HG03354 (cell line): ENCODE measurements around the gene BAIAP3.
"Not testable (repeated sequence)": the region's sequence is repeated elsewhere in the genome, so short reads cannot be mapped to it uniquely, and the experiment has no call there.

Experiments used
- ATAC-seq: cut with Tn5 transposase; IDR thresholded peaks from one replicate; pipeline ENCODE4 v1.9.1; 2021; ENCODE audit warnings: mild to moderate bottlenecking; ENCODE audit not compliant: unreplicated experiment, poor library complexity, severe bottlenecking

Gene BAIAP3

GRCh38 chr16:1313721-1314369 lies 19.6 kb upstream of the BAIAP3 start:
- ATAC-seq, result no peak

DNA sequence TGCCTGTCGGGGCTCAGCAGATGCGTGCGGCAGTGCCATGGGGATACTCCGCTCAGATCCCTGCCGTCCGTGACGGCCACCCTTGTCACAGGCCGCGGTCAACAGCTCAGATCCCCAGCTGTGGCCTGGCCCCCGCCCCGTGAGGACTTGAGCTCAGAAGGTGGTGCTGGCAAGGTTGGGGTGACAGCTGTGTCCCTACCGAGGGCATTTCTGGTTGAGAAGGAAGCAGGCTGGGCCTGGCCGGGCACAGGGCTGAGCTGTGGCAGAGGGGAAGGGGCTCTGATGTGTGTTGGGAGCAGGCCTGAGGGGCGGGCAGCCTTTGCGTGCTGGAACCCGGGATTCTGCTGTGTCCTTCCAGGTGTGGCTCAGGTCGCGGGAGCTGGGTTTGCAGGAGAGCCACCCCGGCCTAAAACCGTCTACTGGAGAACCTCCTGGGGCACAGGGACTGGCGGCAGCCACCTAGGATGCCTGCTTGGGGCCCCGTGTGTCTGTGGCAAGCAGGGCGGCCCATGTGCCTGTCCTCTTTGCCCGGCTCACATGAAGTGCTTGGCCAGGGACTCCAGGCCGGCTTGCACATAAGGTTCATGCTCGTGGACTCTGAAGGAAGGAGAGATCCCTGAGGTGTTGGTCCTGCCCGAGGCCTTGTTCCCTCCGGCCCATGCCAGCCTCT lies 18.9 kb upstream of the BAIAP3 start:
- no peak for ATAC-seq

- no peak for ATAC-seq
These were observed 18.1 kb upstream of the BAIAP3 start for GRCh38 chr16:1315081-1316032.

GRCh38 chr16:1316033-1316405 lies 17.4 kb upstream of the BAIAP3 start:
- no peak for ATAC-seq

GRCh38 chr16:1317479-1318267 lies 15.8 kb upstream of the BAIAP3 start:
- no peak for ATAC-seq

DNA sequence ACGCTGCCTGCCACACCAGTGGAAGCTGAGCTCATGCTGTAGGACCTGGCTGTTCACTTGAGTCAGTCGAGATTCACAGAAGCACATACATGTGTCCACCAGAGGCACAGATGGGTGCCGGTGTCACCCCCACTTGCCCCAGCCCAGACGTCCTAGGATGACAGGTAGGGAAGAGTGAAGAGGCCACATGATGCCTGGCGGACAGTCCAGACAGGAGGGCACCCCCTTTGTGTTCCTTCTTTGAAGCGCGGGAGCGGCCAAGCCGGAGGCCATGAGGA lies 15.2 kb upstream of the BAIAP3 start:
- no peak for ATAC-seq

GRCh38 chr16:1319041-1319440 lies 14.4 kb upstream of the BAIAP3 start:
- ATAC-seq, result no peak

- ATAC-seq, result no peak
These were observed 13.3 kb upstream of the BAIAP3 start for GRCh38 chr16:1320097-1320496.

DNA sequence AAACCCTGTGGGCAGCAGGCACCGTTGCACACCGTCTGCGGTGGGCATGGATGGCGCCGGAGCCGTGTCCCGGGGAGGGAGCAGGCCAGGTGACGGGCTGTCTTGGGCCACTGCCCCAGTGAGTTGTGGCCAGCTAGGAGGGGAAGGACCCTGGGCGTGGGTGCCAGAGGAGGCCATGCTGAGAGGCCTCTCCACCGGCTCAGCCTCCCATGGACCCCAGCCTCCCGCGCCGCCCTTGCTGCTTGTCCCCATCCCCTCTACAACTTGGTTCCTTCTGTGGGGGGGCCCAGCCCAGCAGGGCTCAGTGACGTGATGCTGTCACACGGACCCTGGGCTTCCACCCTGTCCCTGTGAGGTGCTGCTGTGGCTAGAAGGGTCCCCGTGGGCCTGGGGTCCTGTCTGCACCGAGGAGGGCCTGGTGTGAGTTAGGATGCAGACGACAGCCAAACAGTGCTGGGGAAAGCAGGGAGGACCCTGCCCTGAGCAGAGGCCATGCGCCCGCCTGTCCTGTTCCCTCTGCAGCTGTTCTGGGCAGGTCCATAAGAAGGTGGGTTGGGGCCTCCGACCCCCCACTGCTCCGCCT lies 12.7 kb upstream of the BAIAP3 start:
- no peak for ATAC-seq

- no peak for ATAC-seq
These were observed 11.0 kb upstream of the BAIAP3 start for GRCh38 chr16:1322407-1322806.

DNA sequence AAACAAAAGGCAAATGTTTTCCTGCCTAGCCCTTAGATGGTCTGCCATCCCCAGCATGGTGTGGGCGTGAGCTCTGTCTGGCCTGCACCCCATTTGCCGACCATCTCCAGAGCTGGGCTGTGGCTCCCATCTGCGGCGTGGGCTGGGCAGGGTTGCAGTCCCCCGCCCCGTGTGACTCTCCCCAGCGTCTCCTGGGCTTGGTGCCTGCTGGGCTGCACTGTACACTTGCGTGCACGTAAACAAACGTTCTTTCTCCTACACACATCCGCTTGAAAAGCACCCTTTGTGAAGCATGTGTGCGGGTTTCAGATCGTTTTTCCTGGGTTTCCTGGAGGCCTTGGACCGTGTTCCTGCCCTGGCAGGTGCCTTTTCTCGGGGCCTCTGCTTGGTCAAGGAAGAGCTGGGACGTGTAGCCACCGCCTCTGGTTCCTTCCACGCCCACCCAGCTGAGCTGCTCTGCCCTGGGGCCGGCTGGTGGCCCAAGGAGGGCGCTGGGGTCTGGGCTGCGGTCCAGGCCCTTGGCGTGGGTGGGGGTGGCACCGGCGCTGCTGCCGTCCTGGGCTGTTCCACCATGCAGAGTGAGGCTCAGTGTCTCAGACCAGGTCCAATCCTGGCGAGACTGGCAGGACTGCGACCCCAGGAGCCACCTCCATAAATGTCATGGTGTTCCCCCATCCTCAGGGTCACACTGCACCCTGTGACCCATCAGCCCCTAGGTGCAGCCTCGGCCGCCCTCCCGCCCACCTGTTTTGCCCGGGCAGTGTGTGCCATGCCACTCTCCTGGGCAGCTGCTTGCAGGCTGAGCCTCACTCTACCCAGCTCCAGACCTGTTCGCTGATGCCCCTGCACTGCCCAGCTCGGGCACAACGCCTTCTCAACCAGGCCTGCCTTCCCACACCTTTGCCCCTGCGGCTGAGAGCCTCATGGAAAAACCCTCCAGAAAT lies 9.9 kb upstream of the BAIAP3 start:
- no peak for ATAC-seq

GRCh38 chr16:1324286-1324826 lies 9.1 kb upstream of the BAIAP3 start:
- no peak for ATAC-seq

GRCh38 chr16:1325261-1325660 lies 8.2 kb upstream of the BAIAP3 start:
- ATAC-seq, result no peak

- no peak for ATAC-seq
These were observed 7.6 kb upstream of the BAIAP3 start for GRCh38 chr16:1325673-1326371.

DNA sequence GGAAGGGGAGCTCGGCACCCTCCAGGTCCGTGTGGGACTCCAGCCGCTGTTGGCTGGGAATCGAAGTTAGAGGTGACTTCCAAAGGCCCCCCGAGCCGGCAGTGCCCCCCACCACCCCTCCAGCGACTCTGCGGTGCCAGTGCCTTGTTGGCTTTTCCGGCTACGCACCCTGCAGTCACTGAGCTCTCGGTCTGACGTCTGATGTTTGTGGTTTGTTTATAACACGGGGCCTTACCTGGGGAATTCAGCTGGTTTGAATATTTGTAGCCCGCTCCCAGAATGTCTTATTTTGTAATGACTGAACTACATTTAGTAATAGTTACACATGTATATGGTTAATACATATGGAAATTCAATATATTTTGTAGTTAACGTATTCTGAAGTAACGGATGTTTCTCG lies 7.1 kb upstream of the BAIAP3 start:
- no peak for ATAC-seq

DNA sequence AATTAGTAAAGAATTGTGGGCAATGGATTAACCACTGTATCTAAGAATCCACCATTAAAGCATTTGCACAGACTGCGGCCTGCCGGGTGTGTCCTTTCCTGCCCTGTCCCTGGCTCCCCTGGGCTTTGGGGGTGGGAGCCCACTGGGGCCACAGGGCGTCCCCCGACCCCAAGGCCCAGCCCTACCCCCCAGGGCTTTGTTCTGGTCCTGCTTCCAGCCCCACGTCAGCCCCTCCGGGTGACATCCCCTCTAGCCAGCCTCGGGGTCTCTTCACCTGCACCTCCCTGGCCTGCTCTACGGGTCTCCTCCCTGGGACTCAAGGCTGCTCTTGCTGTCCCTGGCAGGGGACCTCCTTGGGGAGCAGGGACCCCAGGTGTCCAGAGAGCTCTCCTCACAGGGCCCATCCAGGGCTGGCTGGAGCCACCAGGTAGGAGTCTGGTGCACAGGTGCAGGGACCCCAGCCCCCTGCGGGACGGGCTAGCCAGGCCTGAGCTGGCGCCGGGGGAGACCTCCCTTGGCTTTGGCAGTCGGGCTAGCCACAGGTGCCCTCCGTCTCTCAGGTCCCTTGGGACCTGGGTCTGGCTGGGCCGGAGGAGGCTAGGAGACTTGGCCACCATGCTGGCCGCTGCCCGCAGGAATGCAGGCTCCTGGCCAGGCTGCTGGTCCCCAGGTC lies 6.4 kb upstream of the BAIAP3 start:
- no peak for ATAC-seq

DNA sequence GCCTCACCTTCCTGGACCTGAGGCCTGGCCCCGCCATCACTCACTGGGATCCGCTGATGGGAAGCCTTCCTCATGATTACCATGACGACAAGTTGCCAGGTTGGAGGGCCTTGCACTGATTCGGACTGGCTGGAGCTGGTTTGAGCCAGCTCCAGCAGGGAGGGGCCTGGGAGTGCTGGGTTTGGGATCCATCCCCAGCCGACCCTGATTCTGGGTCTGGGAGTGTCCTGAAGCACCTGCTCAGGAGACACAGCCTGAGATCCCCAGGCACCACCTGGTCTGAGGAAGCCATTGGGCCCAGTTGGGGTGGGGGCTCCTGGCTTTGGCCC lies 5.9 kb upstream of the BAIAP3 start:
- no peak for ATAC-seq

GRCh38 chr16:1328136-1328535 lies 5.3 kb upstream of the BAIAP3 start:
- not testable (repeated sequence) for ATAC-seq
